ENCODE results near the gene SYNGR1. TPM values are rescaled to one million over a fixed set of nuclear protein-coding genes. Genes with fewer than 3 reads are reported as not detected.

Gene SYNGR1
- total and polyA plus RNA-seq, 2 experiments from 2014 or later = 30.9 to 37.0 TPM

DNA sequence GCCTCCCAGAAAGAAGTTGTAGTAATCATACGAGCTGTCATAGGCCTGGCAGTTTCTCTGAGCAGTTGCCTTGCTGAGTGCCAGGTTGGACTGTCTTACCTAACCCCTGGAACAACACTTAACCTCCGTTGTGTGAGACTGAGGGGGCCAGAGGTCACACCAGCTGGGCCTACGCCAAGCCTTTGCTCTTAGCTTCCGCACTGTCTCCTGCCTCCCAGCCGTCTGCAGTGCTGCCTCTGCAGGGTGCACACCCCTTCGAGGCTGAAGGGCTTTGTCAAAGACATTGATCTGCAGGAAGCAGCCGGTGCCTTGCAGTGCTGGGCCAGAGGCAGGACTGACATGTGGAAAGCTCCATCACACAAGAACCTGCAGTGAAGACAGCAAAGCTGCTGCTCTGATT is 66.5 kb downstream of the SYNGR1 start (continued):
- TF ChIP-seq, protein P1, sequence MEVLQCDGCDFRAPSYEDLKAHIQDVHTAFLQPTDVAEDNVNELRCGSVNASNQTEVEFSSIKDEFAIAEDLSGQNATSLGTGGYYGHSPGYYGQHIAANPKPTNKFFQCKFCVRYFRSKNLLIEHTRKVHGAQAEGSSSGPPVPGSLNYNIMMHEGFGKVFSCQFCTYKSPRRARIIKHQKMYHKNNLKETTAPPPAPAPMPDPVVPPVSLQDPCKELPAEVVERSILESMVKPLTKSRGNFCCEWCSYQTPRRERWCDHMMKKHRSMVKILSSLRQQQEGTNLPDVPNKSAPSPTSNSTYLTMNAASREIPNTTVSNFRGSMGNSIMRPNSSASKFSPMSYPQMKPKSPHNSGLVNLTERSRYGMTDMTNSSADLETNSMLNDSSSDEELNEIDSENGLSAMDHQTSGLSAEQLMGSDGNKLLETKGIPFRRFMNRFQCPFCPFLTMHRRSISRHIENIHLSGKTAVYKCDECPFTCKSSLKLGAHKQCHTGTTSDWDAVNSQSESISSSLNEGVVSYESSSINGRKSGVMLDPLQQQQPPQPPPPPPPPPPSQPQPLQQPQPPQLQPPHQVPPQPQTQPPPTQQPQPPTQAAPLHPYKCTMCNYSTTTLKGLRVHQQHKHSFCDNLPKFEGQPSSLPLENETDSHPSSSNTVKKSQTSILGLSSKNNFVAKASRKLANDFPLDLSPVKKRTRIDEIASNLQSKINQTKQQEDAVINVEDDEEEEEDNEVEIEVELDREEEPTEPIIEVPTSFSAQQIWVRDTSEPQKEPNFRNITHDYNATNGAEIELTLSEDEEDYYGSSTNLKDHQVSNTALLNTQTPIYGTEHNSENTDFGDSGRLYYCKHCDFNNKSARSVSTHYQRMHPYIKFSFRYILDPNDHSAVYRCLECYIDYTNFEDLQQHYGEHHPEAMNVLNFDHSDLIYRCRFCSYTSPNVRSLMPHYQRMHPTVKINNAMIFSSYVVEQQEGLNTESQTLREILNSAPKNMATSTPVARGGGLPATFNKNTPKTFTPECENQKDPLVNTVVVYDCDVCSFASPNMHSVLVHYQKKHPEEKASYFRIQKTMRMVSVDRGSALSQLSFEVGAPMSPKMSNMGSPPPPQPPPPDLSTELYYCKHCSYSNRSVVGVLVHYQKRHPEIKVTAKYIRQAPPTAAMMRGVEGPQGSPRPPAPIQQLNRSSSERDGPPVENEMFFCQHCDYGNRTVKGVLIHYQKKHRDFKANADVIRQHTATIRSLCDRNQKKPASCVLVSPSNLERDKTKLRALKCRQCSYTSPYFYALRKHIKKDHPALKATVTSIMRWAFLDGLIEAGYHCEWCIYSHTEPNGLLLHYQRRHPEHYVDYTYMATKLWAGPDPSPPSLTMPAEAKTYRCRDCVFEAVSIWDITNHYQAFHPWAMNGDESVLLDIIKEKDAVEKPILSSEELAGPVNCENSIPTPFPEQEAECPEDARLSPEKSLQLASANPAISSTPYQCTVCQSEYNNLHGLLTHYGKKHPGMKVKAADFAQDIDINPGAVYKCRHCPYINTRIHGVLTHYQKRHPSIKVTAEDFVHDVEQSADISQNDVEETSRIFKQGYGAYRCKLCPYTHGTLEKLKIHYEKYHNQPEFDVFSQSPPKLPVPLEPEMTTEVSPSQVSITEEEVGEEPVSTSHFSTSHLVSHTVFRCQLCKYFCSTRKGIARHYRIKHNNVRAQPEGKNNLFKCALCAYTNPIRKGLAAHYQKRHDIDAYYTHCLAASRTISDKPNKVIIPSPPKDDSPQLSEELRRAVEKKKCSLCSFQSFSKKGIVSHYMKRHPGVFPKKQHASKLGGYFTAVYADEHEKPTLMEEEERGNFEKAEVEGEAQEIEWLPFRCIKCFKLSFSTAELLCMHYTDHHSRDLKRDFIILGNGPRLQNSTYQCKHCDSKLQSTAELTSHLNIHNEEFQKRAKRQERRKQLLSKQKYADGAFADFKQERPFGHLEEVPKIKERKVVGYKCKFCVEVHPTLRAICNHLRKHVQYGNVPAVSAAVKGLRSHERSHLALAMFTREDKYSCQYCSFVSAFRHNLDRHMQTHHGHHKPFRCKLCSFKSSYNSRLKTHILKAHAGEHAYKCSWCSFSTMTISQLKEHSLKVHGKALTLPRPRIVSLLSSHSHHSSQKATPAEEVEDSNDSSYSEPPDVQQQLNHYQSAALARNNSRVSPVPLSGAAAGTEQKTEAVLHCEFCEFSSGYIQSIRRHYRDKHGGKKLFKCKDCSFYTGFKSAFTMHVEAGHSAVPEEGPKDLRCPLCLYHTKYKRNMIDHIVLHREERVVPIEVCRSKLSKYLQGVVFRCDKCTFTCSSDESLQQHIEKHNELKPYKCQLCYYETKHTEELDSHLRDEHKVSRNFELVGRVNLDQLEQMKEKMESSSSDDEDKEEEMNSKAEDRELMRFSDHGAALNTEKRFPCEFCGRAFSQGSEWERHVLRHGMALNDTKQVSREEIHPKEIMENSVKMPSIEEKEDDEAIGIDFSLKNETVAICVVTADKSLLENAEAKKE (CRISPR knock-in tag; IDR thresholded peaks at IDR 0.05) = no peak
- TF ChIP-seq ZNF114 (CRISPR knock-in tag; IDR thresholded peaks at IDR 0.05) = no peak
- TF ChIP-seq, protein P2, sequence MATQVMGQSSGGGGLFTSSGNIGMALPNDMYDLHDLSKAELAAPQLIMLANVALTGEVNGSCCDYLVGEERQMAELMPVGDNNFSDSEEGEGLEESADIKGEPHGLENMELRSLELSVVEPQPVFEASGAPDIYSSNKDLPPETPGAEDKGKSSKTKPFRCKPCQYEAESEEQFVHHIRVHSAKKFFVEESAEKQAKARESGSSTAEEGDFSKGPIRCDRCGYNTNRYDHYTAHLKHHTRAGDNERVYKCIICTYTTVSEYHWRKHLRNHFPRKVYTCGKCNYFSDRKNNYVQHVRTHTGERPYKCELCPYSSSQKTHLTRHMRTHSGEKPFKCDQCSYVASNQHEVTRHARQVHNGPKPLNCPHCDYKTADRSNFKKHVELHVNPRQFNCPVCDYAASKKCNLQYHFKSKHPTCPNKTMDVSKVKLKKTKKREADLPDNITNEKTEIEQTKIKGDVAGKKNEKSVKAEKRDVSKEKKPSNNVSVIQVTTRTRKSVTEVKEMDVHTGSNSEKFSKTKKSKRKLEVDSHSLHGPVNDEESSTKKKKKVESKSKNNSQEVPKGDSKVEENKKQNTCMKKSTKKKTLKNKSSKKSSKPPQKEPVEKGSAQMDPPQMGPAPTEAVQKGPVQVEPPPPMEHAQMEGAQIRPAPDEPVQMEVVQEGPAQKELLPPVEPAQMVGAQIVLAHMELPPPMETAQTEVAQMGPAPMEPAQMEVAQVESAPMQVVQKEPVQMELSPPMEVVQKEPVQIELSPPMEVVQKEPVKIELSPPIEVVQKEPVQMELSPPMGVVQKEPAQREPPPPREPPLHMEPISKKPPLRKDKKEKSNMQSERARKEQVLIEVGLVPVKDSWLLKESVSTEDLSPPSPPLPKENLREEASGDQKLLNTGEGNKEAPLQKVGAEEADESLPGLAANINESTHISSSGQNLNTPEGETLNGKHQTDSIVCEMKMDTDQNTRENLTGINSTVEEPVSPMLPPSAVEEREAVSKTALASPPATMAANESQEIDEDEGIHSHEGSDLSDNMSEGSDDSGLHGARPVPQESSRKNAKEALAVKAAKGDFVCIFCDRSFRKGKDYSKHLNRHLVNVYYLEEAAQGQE (IDR thresholded peaks at IDR 0.05; ENCODE audit: unreplicated experiment) = no peak
- no peak for TF ChIP-seq EZH2phosphoT487 (IDR thresholded peaks at IDR 0.05; ENCODE audit: unreplicated experiment)
- TF ChIP-seq CREB1 (CRISPR knock-in tag; IDR thresholded peaks at IDR 0.05; ENCODE audit: low read depth) = no peak

DNA sequence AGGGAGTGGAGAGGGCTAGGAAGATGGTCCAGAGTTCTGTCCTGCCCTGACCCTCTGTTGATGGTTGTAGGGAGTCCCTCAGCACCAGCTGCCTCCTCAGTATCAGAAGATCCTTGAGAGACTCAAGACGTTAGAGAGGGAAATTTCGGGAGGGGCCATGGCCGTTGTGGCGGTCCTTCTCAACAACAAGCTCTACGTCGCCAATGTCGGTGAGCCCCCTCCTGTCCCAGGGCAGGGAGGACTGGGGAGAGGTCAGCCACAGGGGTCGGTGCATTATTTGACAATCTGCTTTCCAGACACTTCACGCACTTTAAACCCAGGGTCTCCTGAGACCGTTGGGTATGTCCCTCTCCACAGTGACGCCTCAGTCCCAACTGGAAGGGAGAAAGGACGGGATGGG is 67.8 kb downstream of the SYNGR1 start:
- no peaks in the 10 kb centered on the region; the same call in 1 of the 2 replicates for H4K20me1 ChIP-seq (replicated peaks; ENCODE audit: insufficient read depth)
- H3K27ac Mint-ChIP-seq = no peak overlapping the region
- H3F3A ChIP-seq (replicated peaks; ENCODE audit: low read depth) = no peaks in the 10 kb centered on the region
- no peak overlapping the region for H2AFZ ChIP-seq
- ATAC-seq = no peak
- no peaks in the 10 kb centered on the region for H3K9me3 Mint-ChIP-seq
- H3K4me1 ChIP-seq (ENCODE audit: insufficient read depth) = no peaks in the 10 kb centered on the region; the same call in 1 of the 2 replicates
- no peaks in the 10 kb centered on the region; the same call in 1 of the 3 replicates for H3K4me1 Mint-ChIP-seq
- no peaks in the 10 kb centered on the region for H3K9me2 ChIP-seq (ENCODE audit: insufficient read depth)
- H3K79me2 ChIP-seq (replicated peaks; ENCODE audit: insufficient read depth) = no peaks in the 10 kb centered on the region
- no peak overlapping the region for H3K4me2 ChIP-seq
- peaks cover 7% of the 10 kb centered on the region for H3K27me3 Mint-ChIP-seq (ENCODE audit: insufficient read depth, low read depth, poor library complexity)
- H3K27me3 ChIP-seq (ENCODE audit: insufficient read depth) = no peaks in the 10 kb centered on the region
- H3K4me3 ChIP-seq = no peak overlapping the region
- peaks cover 38% of the 10 kb centered on the region for H3K36me3 Mint-ChIP-seq (ENCODE audit: low read depth)
- H3K27ac ChIP-seq (ENCODE audit: low read depth) = no peak overlapping the region
- H3K4me3 Mint-ChIP-seq = no peak overlapping the region
- H3K36me3 ChIP-seq (ENCODE audit: insufficient read depth) = no peaks in the 10 kb centered on the region; the same call in 1 of the 2 replicates
- DNase-seq (ENCODE audit: low spot score) = no peak
- TF ChIP-seq ZNF114 (CRISPR knock-in tag; IDR thresholded peaks at IDR 0.05) (no peak), EZH2phosphoT487 (IDR thresholded peaks at IDR 0.05; ENCODE audit: unreplicated experiment) (no peak), JUNB (IDR thresholded peaks at IDR 0.05; ENCODE audit: unreplicated experiment) (no peak)
- TF ChIP-seq, protein P3, sequence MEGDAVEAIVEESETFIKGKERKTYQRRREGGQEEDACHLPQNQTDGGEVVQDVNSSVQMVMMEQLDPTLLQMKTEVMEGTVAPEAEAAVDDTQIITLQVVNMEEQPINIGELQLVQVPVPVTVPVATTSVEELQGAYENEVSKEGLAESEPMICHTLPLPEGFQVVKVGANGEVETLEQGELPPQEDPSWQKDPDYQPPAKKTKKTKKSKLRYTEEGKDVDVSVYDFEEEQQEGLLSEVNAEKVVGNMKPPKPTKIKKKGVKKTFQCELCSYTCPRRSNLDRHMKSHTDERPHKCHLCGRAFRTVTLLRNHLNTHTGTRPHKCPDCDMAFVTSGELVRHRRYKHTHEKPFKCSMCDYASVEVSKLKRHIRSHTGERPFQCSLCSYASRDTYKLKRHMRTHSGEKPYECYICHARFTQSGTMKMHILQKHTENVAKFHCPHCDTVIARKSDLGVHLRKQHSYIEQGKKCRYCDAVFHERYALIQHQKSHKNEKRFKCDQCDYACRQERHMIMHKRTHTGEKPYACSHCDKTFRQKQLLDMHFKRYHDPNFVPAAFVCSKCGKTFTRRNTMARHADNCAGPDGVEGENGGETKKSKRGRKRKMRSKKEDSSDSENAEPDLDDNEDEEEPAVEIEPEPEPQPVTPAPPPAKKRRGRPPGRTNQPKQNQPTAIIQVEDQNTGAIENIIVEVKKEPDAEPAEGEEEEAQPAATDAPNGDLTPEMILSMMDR (conservative IDR thresholded peaks at IDR 0.05; ENCODE audit: low read depth in 2 of 2) = no peak
